ENCODE data around the gene TMEM255B.
"Not testable (repeated sequence)": the region's sequence is repeated elsewhere in the genome, so short reads cannot be mapped to it uniquely, and the experiment has no call there.

Gene TMEM255B

GRCh38 chr13:113734099-113734825, 24.8 kb upstream of the TMEM255B start:
- in situ Hi-C loops (cut with HindIII; ENCODE audit: low sequenced_read_pairs), result no loop called here

GRCh38 chr13:113734826-113735125, 24.2 kb upstream of the TMEM255B start:
- in situ Hi-C loops (cut with HindIII; ENCODE audit: low sequenced_read_pairs), result no loop called here

GRCh38 chr13:113735194-113735593, 23.8 kb upstream of the TMEM255B start:
- in situ Hi-C loops (cut with HindIII; ENCODE audit: low sequenced_read_pairs), result no loop called here

- in situ Hi-C loops (cut with HindIII; ENCODE audit: low sequenced_read_pairs), result no loop called here
Measured at GRCh38 chr13:113735750-113736149, 23.3 kb upstream of the TMEM255B start.

- in situ Hi-C loops (cut with HindIII; ENCODE audit: low sequenced_read_pairs), result no loop called here
Measured at GRCh38 chr13:113736258-113736731, 22.7 kb upstream of the TMEM255B start.

GRCh38 chr13:113737803-113738202, 21.2 kb upstream of the TMEM255B start:
- in situ Hi-C loops (cut with HindIII; ENCODE audit: low sequenced_read_pairs), result no loop called here

GRCh38 chr13:113739527-113740285, 19.3 kb upstream of the TMEM255B start:
- in situ Hi-C loops (cut with HindIII; ENCODE audit: low sequenced_read_pairs), result no loop called here

- in situ Hi-C loops (cut with HindIII; ENCODE audit: low sequenced_read_pairs), result no loop called here
Measured at GRCh38 chr13:113740286-113740556, 18.8 kb upstream of the TMEM255B start.

- in situ Hi-C loops (cut with HindIII; ENCODE audit: low sequenced_read_pairs), result no loop called here
Measured at GRCh38 chr13:113740661-113741060, 18.4 kb upstream of the TMEM255B start.

- in situ Hi-C loops (cut with HindIII; ENCODE audit: low sequenced_read_pairs), result no loop called here
Measured at GRCh38 chr13:113741191-113741668, 17.8 kb upstream of the TMEM255B start.

GRCh38 chr13:113742000-113742441, 17.0 kb upstream of the TMEM255B start:
- in situ Hi-C loops (cut with HindIII; ENCODE audit: low sequenced_read_pairs), result no loop called here

- in situ Hi-C loops (cut with HindIII; ENCODE audit: low sequenced_read_pairs), result no loop called here
Measured at GRCh38 chr13:113742445-113743120, 16.4 kb upstream of the TMEM255B start.

GRCh38 chr13:113743366-113744195, 15.4 kb upstream of the TMEM255B start:
- in situ Hi-C loops (cut with HindIII; ENCODE audit: low sequenced_read_pairs), result no loop called here

GRCh38 chr13:113744197-113745000, 14.6 kb upstream of the TMEM255B start:
- in situ Hi-C loops (cut with HindIII; ENCODE audit: low sequenced_read_pairs), result no loop called here

- in situ Hi-C loops (cut with HindIII; ENCODE audit: low sequenced_read_pairs), result no loop called here
Measured at GRCh38 chr13:113745059-113745458, 14.0 kb upstream of the TMEM255B start.

- in situ Hi-C loops (cut with HindIII; ENCODE audit: low sequenced_read_pairs), result not testable (repeated sequence)
Measured at GRCh38 chr13:113745500-113746142, 13.4 kb upstream of the TMEM255B start.

- in situ Hi-C loops (cut with HindIII; ENCODE audit: low sequenced_read_pairs), result no loop called here
Measured at GRCh38 chr13:113746143-113746525, 12.9 kb upstream of the TMEM255B start.

GRCh38 chr13:113746671-113747070, 12.4 kb upstream of the TMEM255B start:
- in situ Hi-C loops (cut with HindIII; ENCODE audit: low sequenced_read_pairs), result no loop called here

GRCh38 chr13:113747291-113747833, 11.7 kb upstream of the TMEM255B start:
- in situ Hi-C loops (cut with HindIII; ENCODE audit: low sequenced_read_pairs), result no loop called here

Data from endothelial cell of hepatic sinusoid (primary cell).